H1 (cell line): ENCODE data around the gene IL16. TPM values are rescaled to one million over a fixed set of nuclear protein-coding genes. Genes with fewer than 3 reads are reported as not detected.

Experiments used
- CTCF ChIA-PET: fragments of 300-600 bp; sonication (Branson Sonifier 250); formaldehyde crosslinking; loops from one replicate; lab custom pipeline; 2021; ENCODE audit not compliant: partially characterized antibody; lab: Charles Lee
- POLR2A ChIA-PET: fragments of 300-600 bp; sonication (Branson Sonifier 250); formaldehyde crosslinking; loops from one replicate; lab custom pipeline; 2021; ENCODE audit warnings: inconsistent platforms; ENCODE audit not compliant: partially characterized antibody; lab: Charles Lee
- DNase-seq, 2 experiments: peaks; one replicate each; pipeline versions ENCODE4 v3.0.0 to v3.0.0-alpha.2; 2010 to 2022; ENCODE audit warnings: low spot score in 2 of 2, low read depth in 1 of 2, mixed read lengths in 1 of 2
- FAIRE-seq: peaks from 2 replicates; lab custom pipeline; 2011; peaks lifted over from hg19 to GRCh38; lab: Jason Lieb, UNC
- H2AFZ ChIP-seq: 2 replicates; pipeline ENCODE4 v1.8.1; 2012; ENCODE audit warnings: low read length, inconsistent platforms
- H2AK5ac ChIP-seq: 2 replicates; pipeline ENCODE4 v1.6.1; 2013; ENCODE audit warnings: low read depth, low read length
- H2BK120ac ChIP-seq: replicated peaks from 2 replicates; pipeline ENCODE3; 2013; ENCODE audit warnings: low read depth, low read length, inconsistent platforms
- H2BK12ac ChIP-seq: 2 replicates; pipeline ENCODE4 v1.6.1; 2013; ENCODE audit warnings: low read depth, low read length
- H2BK15ac ChIP-seq: 2 replicates; pipeline ENCODE4 v1.6.1; 2013; ENCODE audit warnings: low read length
- H2BK20ac ChIP-seq: 2 replicates; pipeline ENCODE4 v1.6.1; 2013; ENCODE audit warnings: low read length
- H2BK5ac ChIP-seq: 2 replicates; pipeline ENCODE4 v1.6.1; 2013; ENCODE audit warnings: low read depth, low read length
- H3K14ac ChIP-seq: 2 replicates; pipeline ENCODE4 v1.6.1; 2013; ENCODE audit warnings: inconsistent platforms; ENCODE audit not compliant: insufficient read length
- H3K18ac ChIP-seq: 2 replicates; pipeline ENCODE4 v1.6.1; 2013; ENCODE audit warnings: low read length; ENCODE audit errors: extremely low read depth
- H3K23ac ChIP-seq: 2 replicates; pipeline ENCODE4 v1.6.1; 2013; ENCODE audit warnings: inconsistent platforms; ENCODE audit not compliant: insufficient read length
- H3K23me2 ChIP-seq: 2 replicates; pipeline ENCODE4 v1.6.1; 2013; ENCODE audit warnings: low read depth, low read length
- H3K27ac ChIP-seq: 2 replicates; pipeline ENCODE4 v1.6.1; 2011; ENCODE audit warnings: low read depth, low read length, inconsistent platforms
- H3K27me3 ChIP-seq, 4 experiments: replicated peaks in 1 of 4; 1 replicate in 1 of 4; 2 replicates in 3 of 4; pipeline versions ENCODE4 v1.6.1 to v1.8.1; 2011 to 2013; ENCODE audit warnings: low read length in 3 of 4, mild to moderate bottlenecking in 3 of 4, inconsistent platforms in 2 of 4, mixed read lengths in 2 of 4, moderate library complexity in 1 of 4; ENCODE audit not compliant: control insufficient read depth in 3 of 4, insufficient read depth in 3 of 4; ENCODE audit errors: extremely low read depth in 1 of 4
- H3K36me3 ChIP-seq, 4 experiments: 2 replicates each; pipeline versions ENCODE4 v1.6.1 to v1.8.1; 2011 to 2013; ENCODE audit warnings: mild to moderate bottlenecking in 4 of 4, low read length in 3 of 4, moderate library complexity in 2 of 4, control low read depth in 1 of 4, inconsistent platforms in 1 of 4; ENCODE audit not compliant: insufficient read depth in 4 of 4, control insufficient read depth in 2 of 4
- H3K4ac ChIP-seq: replicated peaks from 2 replicates; pipeline ENCODE3; 2013; ENCODE audit warnings: low read length, low read depth, mixed read lengths, inconsistent platforms; ENCODE audit not compliant: insufficient read length
- H3K4me1 ChIP-seq, 4 experiments: replicated peaks in 1 of 4; 1 replicate in 1 of 4; 2 replicates in 3 of 4; pipeline versions ENCODE4 v1.6.1 to v1.8.1; 2011 to 2013; ENCODE audit warnings: low read length in 3 of 4, inconsistent platforms in 2 of 4, mixed read lengths in 1 of 4; ENCODE audit not compliant: insufficient read depth in 4 of 4, control insufficient read depth in 3 of 4
- H3K4me2 ChIP-seq, 2 experiments: 2 replicates each; pipeline versions ENCODE4 v1.6.1 to v1.8.1; 2011 to 2013; ENCODE audit warnings: low read depth in 2 of 2, low read length in 2 of 2, control low read depth in 1 of 2, inconsistent platforms in 1 of 2, mild to moderate bottlenecking in 1 of 2; ENCODE audit not compliant: insufficient read depth in 1 of 2
- H3K4me3 ChIP-seq, 4 experiments: fragments of 200-600, 300-600 bp in 1 of 4; sonication (generic), shearing (Covaris generic), sonication (Bioruptor Twin) in 1 of 4; 2 replicates each; pipeline versions ENCODE4 v1.5.1 to v1.8.1; 2011 to 2016; ENCODE audit warnings: low read length in 4 of 4, low read depth in 3 of 4, control low read depth in 2 of 4, inconsistent platforms in 2 of 4, mild to moderate bottlenecking in 2 of 4, mixed read lengths in 1 of 4, moderate library complexity in 1 of 4; ENCODE audit not compliant: insufficient read depth in 2 of 4; ENCODE audit errors: extremely low read depth in 1 of 4
- H3K56ac ChIP-seq: replicated peaks from 2 replicates; pipeline ENCODE3; 2013; ENCODE audit warnings: low read depth, mild to moderate bottlenecking, mixed read lengths, low read length, inconsistent platforms; ENCODE audit not compliant: insufficient read length
- H3K79me1 ChIP-seq: 2 replicates; pipeline ENCODE4 v1.6.1; 2013; ENCODE audit warnings: low read depth, low read length, control low read depth
- H3K79me2 ChIP-seq, 2 experiments: 2 replicates each; pipeline versions ENCODE4 v1.6.1 to v1.8.1; 2012 to 2013; ENCODE audit warnings: low read length in 2 of 2, mild to moderate bottlenecking in 2 of 2, inconsistent platforms in 1 of 2; ENCODE audit not compliant: insufficient read depth in 2 of 2, control insufficient read depth in 1 of 2
- H3K9ac ChIP-seq, 4 experiments: replicated peaks in 1 of 4; 1 replicate in 1 of 4; 2 replicates in 3 of 4; pipeline versions ENCODE4 v1.6.1 to v1.8.1; 2011 to 2013; ENCODE audit warnings: low read depth in 3 of 4, low read length in 3 of 4, control low read depth in 2 of 4, mild to moderate bottlenecking in 2 of 4, moderate library complexity in 2 of 4, inconsistent platforms in 1 of 4; ENCODE audit errors: extremely low read depth in 1 of 4
- H3K9me3 ChIP-seq, 2 experiments: 2 replicates each; pipeline versions ENCODE4 v1.6.1 to v1.8.1; 2012 to 2013; ENCODE audit warnings: mild to moderate bottlenecking in 2 of 2, moderate library complexity in 2 of 2, control low read depth in 1 of 2, inconsistent platforms in 1 of 2, low read depth in 1 of 2, low read length in 1 of 2, mixed read lengths in 1 of 2; ENCODE audit not compliant: insufficient read depth in 2 of 2
- H4K20me1 ChIP-seq, 2 experiments: replicated peaks in 1 of 2; 2 replicates each; pipeline versions ENCODE3 to v1.8.1; 2011 to 2013; ENCODE audit warnings: inconsistent platforms in 2 of 2, low read length in 2 of 2, mild to moderate bottlenecking in 1 of 2; ENCODE audit not compliant: insufficient read depth in 2 of 2, control insufficient read depth in 1 of 2
- H4K5ac ChIP-seq: 2 replicates; pipeline ENCODE4 v1.6.1; 2013; ENCODE audit warnings: low read length, low read depth, mixed read lengths, inconsistent platforms; ENCODE audit not compliant: insufficient read length
- H4K8ac ChIP-seq: 2 replicates; pipeline ENCODE4 v1.8.0; 2013; ENCODE audit warnings: mild to moderate bottlenecking, moderate library complexity, low read length, inconsistent platforms; ENCODE audit not compliant: insufficient read depth; ENCODE audit errors: extremely low read depth
- H4K91ac ChIP-seq: replicated peaks from 2 replicates; pipeline ENCODE3; 2013; ENCODE audit warnings: low read length, mixed read lengths, inconsistent platforms; ENCODE audit not compliant: insufficient read length
- SIN3A ChIP-seq, 2 experiments: IDR thresholded peaks in 1 of 2; conservative IDR thresholded peaks in 1 of 2; 2 replicates each; pipeline ENCODE4 v1.6.1; 2011 to 2012; ENCODE audit warnings: low read length in 2 of 2, improper control_type of control experiment in 1 of 2, low read depth in 1 of 2, mild to moderate bottlenecking in 1 of 2
- WGBS, 2 experiments: shearing (Covaris generic) in 1 of 2; methylation state at CpG; one replicate each; pipeline versions ENCODE4 v1.1.6 to v1.1.7; 2013 to 2015; ENCODE audit warnings: low lambda C conversion rate in 2 of 2, mixed read lengths in 2 of 2, inconsistent platforms in 1 of 2, low coverage in 1 of 2, missing lambda C conversion rate in 1 of 2; ENCODE audit not compliant: insufficient replicate concordance in 2 of 2, insufficient coverage in 1 of 2, insufficient read length in 1 of 2; ENCODE audit errors: extremely low coverage in 1 of 2, missing lambda C conversion rate in 1 of 2; 5-methylcytosine and 5-hydroxymethylcytosine counted together
- polyA plus RNA-seq, 7 experiments: library from polyadenylated mRNA; depleted of rRNA in 3 of 7; stranded (reverse) in 5 of 7; unstranded in 2 of 7; fragments of >200 nt in 5 of 7; fragments of 200-250 nt in 2 of 7; gene quantifications; 1 replicate in 5 of 7; 2 replicates in 1 of 7; 4 replicates in 1 of 7; pipeline versions ENCODE4 v1.2.1 to v1.2.3, GENCODE V29; 2011 to 2013; ENCODE audit warnings: missing spikeins in 2 of 7, mixed read lengths in 2 of 7
- total RNA-seq: library from RNA; stranded (reverse); fragmentation: NEBNext Ultra II Directional; extraction: Animal tissue kit (Norgen Biotek cat#: 25700); gene quantifications from 2 replicates; pipeline ENCODE4 v1.2.1, GENCODE V29; 2021

The IL16 gene
- total and polyA plus RNA-seq, 2 of the 8 experiments (the other 6 are each of a cell fraction or from before 2014, with no cell fraction given): 0.03 to 0.09 TPM

- Histone ChIP-seq H3K18ac (no peak overlapping the region), H3K9ac (no peak overlapping the region), H3K23ac (no peak overlapping the region), H4K5ac (no peak overlapping the region), H3K56ac (no peak overlapping the region), H3K4me1 (no peaks in the 10 kb centered on the region), H2BK15ac (no peak overlapping the region), H4K91ac (no peak overlapping the region), H3K27ac (no peak overlapping the region), H3K14ac (no peak overlapping the region), H3K79me1 (no peaks in the 10 kb centered on the region), H2BK12ac (no peak overlapping the region), H2BK20ac (no peak overlapping the region), H3K9me3 (no peaks in the 10 kb centered on the region), H2BK5ac (no peak overlapping the region), H3K79me2 (no peaks in the 10 kb centered on the region), H3K4me3 (no peak overlapping the region), H3K36me3 (no peaks in the 10 kb centered on the region), H2AFZ (no peak overlapping the region), H3K23me2 (no peaks in the 10 kb centered on the region), H4K20me1 (no peaks in the 10 kb centered on the region), H4K8ac (no peak overlapping the region), H2BK120ac (no peak overlapping the region), H3K4ac (no peak overlapping the region), H3K27me3 (no peaks in the 10 kb centered on the region), H2AK5ac (no peak overlapping the region), H3K4me2 (no peak overlapping the region)
- ChIA-PET POLR2A (interaction anchor here (0.6 kb wide), 1 partner anchor 12 kb away, joined by 3 read pairs; no protein-coding TSS in a partner anchor), CTCF (interaction anchor here (1.0 to 4.3 kb wide), 6 partner anchors 8 to 98 kb away, joined by 3 to 23 read pairs (median 4); no protein-coding TSS in a partner anchor)
- WGBS, 2 experiments: 100% methylated on average over 1 of the region's 2 CpGs; no CpG with 5 or more reads in 1 of the 2 experiments
- DNase-seq (no peak), FAIRE-seq (no peak)
- TF ChIP-seq SIN3A (conservative IDR thresholded peaks at IDR 0.05 in 1 of 2, IDR thresholded peaks at IDR 0.05 in 1 of 2; ENCODE audit: low read depth in 1 of 2, low read length in 2 of 2): no peak
Measured at GRCh38 chr15:81168131-81168526, 28.6 kb upstream of the IL16 start.
